Measurements from ENCODE around the gene GSE1.

The GSE1 gene

DNA sequence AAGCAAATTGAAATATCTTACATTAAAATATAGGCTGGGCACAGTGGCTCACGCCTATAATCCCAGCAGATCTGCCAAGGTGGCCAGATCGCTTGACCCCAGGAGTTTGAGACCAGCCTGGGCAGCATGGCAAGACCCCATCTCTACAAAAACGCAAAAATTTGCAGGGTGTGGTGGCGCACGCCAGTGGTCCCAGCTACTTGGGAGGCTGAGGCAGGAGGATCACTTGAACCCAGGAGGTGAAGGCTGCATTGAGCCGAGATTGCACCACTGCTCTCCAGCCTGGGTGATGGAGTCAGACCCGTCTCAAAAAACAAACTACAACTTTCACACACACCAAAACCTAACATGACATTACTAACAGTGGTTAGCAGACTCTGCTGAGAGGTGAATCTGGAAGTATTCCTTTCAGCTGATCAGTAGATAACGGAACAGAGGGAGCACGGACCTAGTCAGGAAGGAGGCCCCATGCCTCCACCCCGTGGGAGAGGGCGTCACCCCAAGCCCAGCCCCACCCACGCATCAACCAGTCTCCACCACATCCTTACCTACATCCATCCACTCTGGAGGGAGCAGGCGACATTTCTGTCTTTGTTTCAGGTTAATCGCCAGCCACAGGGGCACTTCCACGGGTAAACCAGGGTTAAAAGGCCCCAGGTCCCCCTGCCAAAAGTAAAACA, 73.9 kb downstream of the GSE1 start:
- no peak for DNase-seq

GRCh38 chr16:85687651-85688471, 74.7 kb downstream of the GSE1 start:
- no peak for DNase-seq

- DNase-seq = peak; percentile 88
These were observed 75.6 kb downstream of the GSE1 start, which contains the start of gene GINS2 for GRCh38 chr16:85688586-85689284. Gene GINS2, minus strand, starts transcription at chr16:85688954. Its CDS starts 56 bp downstream, at chr16:85688898.

GRCh38 chr16:85689285-85689949, 76.3 kb downstream of the GSE1 start:
- peak; percentile 47 for DNase-seq

DNA sequence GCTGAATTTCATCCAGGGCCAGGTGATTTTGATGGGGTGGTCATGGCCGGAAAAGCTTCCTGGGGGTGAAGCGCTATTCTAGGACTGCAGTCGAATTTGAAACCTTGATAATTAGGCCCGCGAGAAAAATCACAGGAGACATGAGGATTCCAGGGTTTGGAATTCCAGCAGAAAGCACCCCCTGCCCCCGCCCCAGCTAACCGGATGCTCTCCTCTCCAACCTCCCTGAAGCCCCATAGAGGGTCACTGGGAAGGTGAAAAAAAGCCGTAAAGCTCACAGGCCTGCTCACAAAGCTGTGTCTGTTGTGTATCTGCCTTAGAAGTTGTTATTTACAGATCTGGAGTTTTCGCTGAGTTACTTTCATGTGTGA, 76.8 kb downstream of the GSE1 start:
- no peak for DNase-seq

DNA sequence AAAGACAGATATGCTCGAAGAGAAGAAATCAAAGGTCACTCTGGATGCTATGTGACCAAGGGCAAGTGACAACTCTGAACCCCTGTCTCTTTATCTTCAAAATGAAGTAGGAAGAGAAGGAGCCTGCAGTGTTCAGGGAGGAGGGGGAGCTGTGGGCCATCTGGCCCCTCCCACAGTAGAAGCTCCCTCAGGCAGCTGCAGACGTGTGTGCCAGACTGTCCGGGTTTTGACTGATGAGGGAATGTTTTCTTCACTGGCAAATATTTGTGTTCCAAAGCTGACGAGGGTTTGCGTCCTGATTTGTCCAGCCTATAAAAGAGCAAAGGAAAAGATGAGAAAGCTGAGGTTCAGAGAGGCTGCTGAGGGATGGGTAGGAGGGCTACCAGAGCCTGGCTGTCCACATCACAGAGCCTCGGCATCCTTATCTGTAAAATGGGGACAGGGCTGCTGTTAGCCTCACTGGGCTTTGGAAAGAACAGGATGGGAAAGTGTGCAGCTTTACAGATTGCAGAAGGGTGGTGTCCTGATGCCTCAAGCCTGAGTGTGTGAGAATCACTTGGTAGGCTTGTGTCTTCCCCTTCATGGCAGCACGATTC, 77.4 kb downstream of the GSE1 start:
- no peak for DNase-seq

DNA sequence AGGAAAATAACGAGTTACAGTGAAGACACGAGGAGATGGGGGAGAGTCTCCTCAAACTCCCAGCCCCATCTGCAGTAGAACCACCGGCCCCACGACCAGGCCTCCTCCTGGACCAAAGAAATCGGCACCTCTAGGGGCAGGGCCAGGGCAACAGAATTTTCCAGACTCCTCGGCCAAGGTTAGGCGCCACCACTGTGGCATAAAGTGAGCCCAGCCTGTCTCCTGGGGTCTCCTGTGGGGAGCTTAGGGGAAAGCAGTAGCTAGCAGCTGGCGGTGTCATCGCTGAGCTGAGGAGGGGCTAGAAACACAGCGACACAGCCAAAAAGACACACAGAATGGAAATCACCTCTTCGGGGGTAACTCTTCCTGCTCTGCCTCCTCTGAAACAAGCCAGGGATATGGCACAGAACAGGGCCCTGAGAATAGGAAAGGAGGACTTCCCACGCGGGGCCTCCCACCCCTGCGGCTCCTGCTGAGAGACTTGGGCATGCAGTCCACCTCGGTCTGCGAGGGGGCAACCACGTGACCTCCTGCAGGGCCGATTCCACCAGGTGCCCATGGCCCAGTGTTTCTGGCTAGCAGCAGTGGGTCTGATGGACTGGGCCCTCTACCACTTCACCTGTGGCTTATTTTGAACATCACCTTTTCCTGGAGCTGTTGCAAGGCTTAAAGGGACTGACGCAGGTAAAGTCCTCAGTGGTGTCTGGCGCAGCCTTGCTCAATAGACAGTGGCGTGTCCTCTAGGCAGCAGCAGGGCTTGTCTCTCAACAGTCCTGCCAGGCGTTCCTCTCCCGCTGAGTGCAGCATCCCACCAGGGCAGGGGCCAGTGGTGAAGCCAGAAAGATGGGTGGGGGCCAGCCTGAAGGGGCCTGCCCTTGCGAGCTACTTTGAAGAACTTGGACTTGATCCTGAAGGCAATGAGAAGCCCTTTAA, 82.3 kb downstream of the GSE1 start:
- no peak for DNase-seq

DNA sequence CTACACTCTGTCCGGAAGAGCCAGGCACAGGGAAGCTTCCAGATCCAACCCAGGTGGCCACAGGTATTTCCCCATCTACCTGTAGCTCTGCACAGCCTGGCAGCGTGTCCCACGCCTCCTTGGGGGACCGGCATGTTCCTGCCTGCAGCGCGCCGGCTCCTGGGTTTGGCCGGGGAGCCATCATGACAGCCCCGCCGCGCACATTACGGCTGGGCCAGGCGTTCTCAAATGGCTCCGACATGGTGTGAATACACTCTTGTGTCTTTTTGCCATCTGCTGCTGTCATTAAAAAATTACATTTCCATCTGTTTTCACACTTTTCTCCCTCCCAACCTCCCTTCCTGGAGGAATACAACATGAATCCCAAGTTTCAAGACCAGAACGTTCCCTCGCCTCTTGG, 83.7 kb downstream of the GSE1 start:
- DNase-seq = no peak

GRCh38 chr16:85697431-85697830, 84.3 kb downstream of the GSE1 start:
- no peak for DNase-seq

GRCh38 chr16:85698459-85698891, 85.4 kb downstream of the GSE1 start:
- no peak for DNase-seq

GRCh38 chr16:85698935-85699558, 85.9 kb downstream of the GSE1 start:
- no peak for DNase-seq

DNA sequence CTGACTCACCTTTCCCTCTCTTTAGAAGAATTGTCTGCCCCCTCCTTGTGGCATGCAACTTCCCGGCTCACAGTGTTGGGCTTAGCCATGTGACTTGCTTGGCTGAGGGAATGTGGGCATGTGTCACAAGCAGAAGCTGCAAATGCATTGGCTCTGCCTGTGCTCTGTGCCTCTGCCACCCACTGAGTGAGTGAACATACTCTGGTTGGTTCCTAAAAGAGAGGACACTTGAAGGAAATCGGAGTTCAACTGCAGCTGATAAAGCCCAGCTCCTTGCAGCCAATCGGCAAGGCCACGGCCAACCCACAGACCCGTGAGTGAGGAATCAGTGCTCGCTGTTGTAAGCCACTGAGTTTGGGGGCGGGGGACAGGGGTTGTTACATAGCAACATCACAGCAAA, 86.5 kb downstream of the GSE1 start:
- DNase-seq = no peak

DNA sequence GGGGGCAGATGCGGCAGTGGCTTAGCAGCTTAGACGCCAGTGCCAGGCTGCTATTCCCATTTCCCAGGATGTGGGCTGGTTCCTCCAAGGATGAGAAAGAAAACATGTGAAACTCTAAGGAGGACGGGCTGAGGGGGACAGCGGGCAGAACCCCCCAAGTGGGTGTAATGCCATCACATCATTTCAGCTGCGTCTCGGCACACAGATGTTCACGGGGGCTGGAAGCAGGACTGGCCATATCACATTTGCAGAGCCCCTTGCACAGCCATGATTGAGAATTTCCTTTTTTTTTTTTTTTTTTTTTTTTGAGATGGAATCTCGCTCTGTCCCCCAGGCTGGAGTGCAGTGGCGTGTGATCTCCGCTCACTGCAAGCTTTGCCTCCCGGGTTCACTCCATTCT, 90.9 kb downstream of the GSE1 start:
- DNase-seq = no peak

- no peak for DNase-seq
These were observed 92.1 kb downstream of the GSE1 start for GRCh38 chr16:85704900-85705846.

DNA sequence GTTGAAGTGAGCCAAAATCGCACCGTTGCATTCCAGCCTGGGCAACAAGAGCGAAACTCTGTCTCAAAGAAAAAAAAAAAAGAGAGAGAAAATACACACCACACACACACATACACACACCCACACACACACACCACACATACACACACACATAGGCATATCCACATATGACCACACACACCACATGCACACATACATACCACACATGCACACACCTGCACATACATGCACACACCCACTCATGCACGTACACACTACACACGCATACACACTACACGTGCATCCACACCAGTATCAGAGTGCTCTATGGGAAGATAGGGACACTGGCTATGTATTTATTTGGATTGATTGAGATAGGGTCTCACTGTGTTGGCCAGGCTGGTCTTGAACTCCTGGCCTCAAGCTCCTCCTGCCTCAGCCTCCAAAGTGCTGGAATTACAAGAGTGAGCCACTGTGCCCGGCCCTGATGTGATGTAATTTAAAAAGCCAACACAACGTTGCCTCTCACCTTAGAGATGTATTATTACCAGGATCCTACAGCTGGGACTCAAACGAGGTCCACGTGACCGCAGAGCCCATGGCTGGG, 93.4 kb downstream of the GSE1 start:
- no peak for DNase-seq

DNA sequence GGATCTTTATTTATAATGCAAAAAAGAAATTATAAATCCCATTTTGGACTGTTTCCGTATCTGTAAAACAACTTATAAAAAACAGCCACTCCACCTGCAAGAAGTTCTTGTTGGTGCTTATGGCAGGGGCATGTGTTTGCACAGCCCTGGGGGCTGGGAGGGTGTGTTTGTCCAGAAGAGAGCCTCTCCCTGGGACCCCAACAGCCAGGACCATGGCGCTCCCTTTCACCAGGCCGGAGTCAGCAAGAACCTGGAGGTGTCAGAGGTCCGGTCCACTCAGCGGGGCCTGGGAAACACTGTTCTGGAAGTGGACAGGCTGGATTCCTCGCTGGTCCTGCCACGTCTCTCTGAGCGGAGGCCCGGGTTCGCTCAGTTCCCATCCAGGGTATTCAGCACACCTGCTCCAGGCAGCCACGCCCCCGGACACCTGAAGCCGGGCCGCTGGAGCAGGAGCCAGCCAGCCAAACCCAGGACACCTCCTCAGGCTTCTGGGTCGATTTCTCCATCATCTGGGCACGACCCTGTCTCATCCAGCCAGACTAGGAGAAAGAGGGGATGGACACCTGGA, 94.5 kb downstream of the GSE1 start:
- DNase-seq = no peak

- DNase-seq = no peak
These were observed 95.2 kb downstream of the GSE1 start for GRCh38 chr16:85708338-85708737.

DNA sequence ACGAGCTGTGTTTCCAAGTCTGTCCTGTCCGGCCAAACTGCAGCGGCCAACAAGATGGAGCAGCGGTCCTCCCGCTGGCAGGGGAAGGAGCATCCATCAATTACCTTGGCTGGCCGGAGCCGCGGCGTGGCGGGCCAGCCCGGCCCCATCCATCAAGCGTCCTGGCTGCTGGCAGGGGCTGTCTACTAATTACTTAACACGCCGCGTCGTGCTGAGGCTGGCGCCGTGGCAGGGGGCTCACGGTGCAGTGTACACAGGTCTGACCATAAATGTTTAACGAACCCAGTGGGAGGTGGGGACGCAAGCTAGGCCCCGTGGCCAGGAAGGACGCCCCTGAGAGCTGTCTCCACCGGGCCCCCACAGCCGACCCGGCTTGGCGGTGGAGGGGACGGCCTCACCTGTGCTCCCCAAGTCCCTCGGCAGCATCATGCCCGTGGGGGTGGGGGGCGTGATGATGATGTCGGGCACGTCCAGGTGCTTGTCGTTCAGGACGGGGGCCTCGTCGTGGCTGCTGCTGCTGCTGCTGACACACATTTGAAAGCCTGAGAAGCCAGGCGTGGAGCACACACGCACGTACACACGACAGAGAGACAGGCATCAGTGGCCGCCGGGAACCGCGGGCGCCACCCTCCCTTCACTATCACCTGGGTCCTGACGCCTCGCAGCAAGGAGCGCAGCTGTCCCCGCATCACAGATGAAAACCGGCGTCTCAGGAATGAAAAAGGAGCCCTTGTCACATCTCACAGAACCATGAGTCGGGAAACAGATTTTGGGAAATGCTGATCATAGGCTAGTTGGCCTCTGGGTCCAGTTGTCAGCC, 96.9 kb downstream of the GSE1 start:
- DNase-seq = peak; percentile 69

Data from retina (tissue), 1 donor.